Hematopoietic multipotent progenitor cell treated with erythropoietin and hydrocortisone succinate and interleukin-3 and kit ligand, for 15 days (in vitro differentiated cells): ENCODE results near the gene SMARCC1.
"Not testable (repeated sequence)": the region's sequence is repeated elsewhere in the genome, so short reads cannot be mapped to it uniquely, and the experiment has no call there.

ENCODE experiments used
- DNase-seq: peaks from one replicate; pipeline ENCODE4 v3.0.0-alpha.2; 2015; ENCODE audit warnings: low spot score

Gene SMARCC1

DNA sequence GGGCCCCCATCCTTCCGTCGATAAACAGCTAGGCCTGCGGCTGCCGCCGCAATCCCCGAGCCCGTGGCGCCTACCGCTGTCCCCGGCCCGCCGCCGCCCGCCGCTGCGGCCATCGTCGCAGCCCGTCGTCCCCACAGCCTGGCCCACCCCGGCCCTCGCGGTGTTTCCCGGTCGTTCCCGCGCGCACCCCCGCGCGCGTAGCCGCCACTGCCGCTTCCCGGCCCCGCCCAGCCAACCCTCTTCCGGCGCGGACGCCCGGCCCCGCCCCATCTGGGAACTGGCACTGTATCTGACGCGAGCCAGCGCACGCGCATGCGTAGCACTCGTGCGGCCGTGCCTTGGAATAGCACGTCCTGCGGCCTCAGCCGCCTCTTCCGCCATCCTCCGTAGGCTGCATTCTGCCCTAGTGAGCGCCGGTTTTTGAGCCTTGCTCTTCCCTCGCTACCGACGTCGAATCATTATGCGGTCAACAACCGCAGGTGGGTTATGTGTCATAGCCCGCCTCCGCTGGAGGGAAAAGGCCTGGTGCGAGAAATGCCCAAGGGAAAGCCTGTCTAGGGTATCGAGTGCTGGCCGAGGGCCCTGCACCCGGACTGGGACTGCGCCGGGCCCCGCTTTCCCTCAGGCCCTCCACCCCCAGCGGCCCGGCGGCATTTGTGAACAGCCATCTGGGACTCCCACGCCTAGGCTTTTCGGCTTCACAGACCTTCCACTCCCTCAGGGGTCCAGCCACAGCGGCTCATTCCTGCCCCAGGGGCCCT is at the start of gene SMARCC1:
Gene SMARCC1 (minus strand): TSS at position 209 of the 761 bp plus-strand sequence. CDS start 96 bp downstream, at position 113.
- peak; percentile 97 for DNase-seq

DNA sequence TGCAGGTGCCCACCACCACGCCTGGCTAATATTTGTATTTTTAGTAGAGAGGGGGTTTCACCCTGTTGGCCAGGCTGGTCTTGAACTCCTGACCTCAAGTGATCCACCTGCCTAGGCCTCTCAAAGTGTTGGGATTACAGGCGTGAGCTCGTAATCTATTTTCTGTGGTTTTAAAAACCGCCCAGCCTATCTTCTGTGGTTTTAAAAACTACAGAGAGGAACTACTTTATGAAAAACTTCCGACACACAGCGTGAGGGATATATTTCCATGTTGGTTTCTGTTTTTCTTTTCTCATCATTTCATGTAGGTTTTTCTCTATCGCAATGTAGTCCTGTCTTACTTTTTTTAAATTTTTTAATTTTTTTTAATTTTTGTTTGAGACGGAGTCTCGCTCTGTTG is 47.8 kb upstream of the SMARCC1 start:
- DNase-seq: not testable (repeated sequence)

- DNase-seq: no peak
These were observed 43.9 kb upstream of the SMARCC1 start for GRCh38 chr3:47825590-47825989.

GRCh38 chr3:47824541-47825473 is 43.1 kb upstream of the SMARCC1 start:
- DNase-seq: peak; percentile 83

DNA sequence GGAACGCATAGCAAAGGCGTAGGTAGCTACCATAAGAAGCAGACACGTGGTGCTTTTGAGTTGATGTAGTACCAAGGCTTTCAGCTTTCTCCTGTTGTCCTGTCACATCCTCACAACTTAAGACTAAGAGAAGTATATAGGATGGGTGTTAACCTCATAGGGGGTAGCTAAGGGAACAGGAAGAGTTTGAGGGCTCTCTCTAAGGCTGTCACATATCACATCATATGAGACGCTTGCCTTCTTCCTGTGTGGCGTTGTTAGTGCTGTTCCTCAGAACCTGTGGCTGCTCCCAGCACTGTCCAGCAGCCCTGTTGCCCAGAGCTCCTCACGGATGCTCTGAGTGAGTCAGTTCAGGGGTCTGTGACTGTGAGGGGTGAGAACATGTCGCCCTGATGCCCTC is 35.9 kb upstream of the SMARCC1 start:
- no peak for DNase-seq

GRCh38 chr3:47813551-47814177 is 32.0 kb upstream of the SMARCC1 start:
- no peak for DNase-seq

DNA sequence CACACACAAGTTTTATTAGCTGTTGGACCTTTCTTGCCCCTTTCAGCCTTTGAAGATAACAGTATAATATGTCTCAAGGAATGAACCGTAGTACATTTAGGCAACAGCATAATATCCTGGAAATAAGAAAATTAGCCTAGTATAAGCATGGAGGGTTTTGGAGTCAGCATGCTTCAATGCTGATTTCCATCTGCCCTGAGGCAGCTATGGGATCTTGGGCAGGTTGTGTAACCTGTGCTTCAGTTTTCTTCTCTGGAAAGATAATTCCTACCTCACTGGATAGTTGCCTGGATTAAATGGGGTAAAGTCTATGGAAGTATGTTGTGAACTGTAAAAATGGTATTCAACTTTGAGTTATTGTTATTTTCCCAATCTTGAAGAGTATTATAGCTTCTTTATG is 22.9 kb upstream of the SMARCC1 start:
- no peak for DNase-seq

DNA sequence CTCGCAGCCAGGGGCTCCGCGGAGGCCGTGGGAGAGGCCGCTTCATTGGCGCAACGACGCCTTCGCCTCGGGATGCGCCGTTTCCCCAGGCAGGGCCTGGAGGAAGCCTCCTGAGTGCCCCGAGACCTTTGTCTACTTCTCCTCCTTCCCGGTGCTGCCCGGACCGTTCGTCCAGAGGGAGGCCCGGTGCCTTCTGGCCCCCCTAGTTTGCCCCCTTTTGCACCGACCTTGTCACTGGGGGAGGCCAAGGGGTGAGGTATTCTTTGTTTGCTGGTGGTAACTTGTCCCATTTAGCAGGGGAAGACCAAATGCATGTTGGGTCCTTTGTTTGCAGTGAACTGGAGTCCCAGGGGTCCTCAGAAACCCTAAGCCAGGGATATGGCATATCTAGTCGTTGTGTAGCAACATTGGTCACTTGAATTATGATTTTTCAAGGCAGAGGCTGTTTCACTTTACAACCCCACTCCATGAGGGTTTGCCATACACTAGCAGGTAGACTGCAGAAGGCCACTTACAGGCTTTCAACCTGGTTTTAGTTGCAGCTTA is 21.9 kb upstream of the SMARCC1 start:
- DNase-seq: no peak

GRCh38 chr3:47802734-47803479 is 21.2 kb upstream of the SMARCC1 start, which contains the start of gene DHX30:
Gene DHX30 (plus strand): TSS chr3:47803138. CDS start chr3:47810684, 7,546 bp downstream.
- DNase-seq: peak; percentile 79

GRCh38 chr3:47799733-47800132 is 18.0 kb upstream of the SMARCC1 start:
- no peak for DNase-seq

- DNase-seq: no peak
These were observed 12.9 kb upstream of the SMARCC1 start for GRCh38 chr3:47794544-47794943.

- DNase-seq: no peak
These were observed 11.0 kb upstream of the SMARCC1 start for GRCh38 chr3:47792699-47793098.

GRCh38 chr3:47791193-47791855 is 9.6 kb upstream of the SMARCC1 start:
- no peak for DNase-seq

- DNase-seq: no peak
These were observed 2.0 kb upstream of the SMARCC1 start for GRCh38 chr3:47783673-47784072.

DNA sequence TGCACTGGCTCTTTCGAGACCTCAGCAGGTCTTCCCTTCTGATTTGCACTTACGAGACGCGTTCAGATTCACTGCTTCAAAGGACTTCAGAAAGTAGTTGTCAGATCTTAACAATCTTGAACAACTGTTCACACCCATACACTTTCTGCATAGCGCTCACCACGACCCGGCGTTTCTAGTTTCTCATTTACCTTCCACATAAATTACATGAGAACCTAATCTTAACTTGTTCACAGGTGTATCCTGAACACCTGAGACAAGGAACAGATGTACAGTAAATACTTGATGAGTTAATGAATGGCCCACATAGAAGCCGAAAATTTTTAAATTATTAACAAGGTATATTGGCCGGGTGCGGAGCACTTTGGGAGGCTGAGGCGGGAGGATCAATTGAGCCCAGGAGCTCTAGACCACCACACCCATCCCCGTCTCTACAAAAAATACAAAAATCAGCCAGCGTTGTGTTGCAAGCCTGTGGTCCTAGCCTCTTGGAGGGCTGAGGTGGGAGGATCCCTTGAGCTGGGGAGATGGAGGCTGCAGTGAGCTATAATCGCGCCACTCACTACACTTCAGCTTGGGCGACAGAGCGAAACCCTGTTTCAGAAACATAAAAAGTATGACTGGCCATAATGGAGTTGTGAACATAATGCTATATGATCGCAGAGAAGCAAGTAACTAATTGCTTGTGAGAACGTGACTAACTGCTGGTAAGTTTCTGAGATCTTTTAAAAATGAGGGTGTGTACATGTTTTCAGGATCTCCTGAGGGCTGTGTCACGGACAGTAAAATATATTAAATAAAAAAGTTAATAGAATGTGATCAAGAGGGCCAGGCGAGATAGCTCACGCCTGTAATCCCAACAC is 984 bp upstream of the SMARCC1 start:
- DNase-seq: no peak

GRCh38 chr3:47780741-47781684 is 680 bp downstream of the SMARCC1 start:
- peak; percentile 42 for DNase-seq

DNA sequence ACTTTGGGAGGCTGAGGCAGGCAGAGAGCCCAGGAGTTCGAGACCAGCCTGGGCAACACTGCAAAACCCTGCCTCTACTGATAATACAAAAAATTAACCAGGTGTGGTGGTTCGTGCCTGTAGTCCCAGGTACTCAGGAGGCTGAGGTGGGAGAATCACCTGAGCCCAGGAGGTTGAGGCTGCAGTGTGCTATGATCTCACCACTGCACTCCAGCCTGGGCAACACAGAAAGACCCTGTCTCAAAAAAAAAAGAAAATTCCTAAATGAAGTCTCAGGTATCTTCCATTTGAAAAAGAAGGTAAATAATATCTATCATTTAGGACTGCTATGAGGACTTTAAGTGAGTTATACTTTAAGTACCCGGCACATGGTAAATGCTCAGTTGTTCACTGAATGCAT is 2.9 kb downstream of the SMARCC1 start:
- DNase-seq: no peak

DNA sequence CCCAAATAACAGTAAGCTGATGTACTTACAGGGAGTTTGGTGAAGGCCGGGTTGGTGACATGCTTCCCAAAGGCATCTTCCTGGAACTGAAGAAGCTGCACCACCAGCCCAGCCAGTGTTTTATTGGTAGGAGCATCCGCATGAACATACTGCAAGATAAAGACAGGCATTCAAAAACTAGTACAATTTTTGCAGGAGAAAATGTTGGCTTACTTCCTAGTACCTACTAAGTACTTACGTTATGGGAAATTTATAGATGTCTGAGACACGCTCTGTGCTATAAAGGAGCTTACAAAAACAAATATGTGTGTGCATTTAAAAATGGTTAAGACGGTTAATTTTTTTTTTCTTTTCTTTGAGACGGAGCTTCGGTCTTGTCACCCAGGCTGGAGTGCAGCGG is 8.9 kb downstream of the SMARCC1 start:
- DNase-seq: no peak

DNA sequence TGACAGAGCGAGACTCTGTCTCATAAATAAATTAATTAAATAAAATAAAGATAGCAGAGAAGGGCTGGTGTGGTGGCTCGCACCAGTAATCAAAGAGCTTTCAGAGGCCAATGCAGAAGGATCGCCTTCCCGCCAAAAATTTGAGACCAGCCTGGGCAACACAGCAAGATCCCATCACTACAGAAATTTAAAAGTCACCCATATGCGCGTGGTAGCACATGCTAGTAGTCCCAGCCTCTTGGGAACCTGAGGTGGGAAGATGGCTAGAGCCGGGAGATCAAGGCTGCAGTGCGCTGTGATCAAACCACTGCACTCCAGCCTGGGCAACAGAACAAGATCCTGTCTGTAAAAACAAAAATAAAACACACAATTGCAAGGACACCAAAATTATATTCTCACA is 9.6 kb downstream of the SMARCC1 start:
- no peak for DNase-seq
